HPDE6-E6E7 (cell line): Measurements from ENCODE around the gene EYA3.

Experiments used
- DNase-seq: peaks from one replicate; pipeline ENCODE4 v3.0.0; 2011; ENCODE audit warnings: missing footprints; ENCODE audit errors: extremely low spot score

Gene EYA3

GRCh38 chr1:28112388-28113241, 24.2 kb upstream of the EYA3 start:
- no peak for DNase-seq

- no peak for DNase-seq
These were observed 22.7 kb upstream of the EYA3 start for GRCh38 chr1:28111157-28111556.

GRCh38 chr1:28110555-28110954, 22.1 kb upstream of the EYA3 start:
- DNase-seq: no peak

- DNase-seq: no peak
These were observed 21.2 kb upstream of the EYA3 start for GRCh38 chr1:28109639-28110038.

- no peak for DNase-seq
These were observed 19.6 kb upstream of the EYA3 start for GRCh38 chr1:28108001-28108400.

- DNase-seq: peak; percentile 28
These were observed 16.6 kb upstream of the EYA3 start for GRCh38 chr1:28104866-28105467.

- DNase-seq: no peak
These were observed 13.8 kb upstream of the EYA3 start for GRCh38 chr1:28102189-28102588.

GRCh38 chr1:28099050-28099769, 10.8 kb upstream of the EYA3 start:
- no peak for DNase-seq

GRCh38 chr1:28097100-28097472, 8.7 kb upstream of the EYA3 start:
- DNase-seq: no peak

- no peak for DNase-seq
These were observed 8.0 kb upstream of the EYA3 start for GRCh38 chr1:28096210-28097099.

GRCh38 chr1:28091043-28091781, 2.8 kb upstream of the EYA3 start:
- peak; percentile 41 for DNase-seq

- DNase-seq: no peak
These were observed 719 bp downstream of the EYA3 start for GRCh38 chr1:28087614-28088167.

- no peak for DNase-seq
These were observed 1.8 kb downstream of the EYA3 start for GRCh38 chr1:28086651-28087050.

GRCh38 chr1:28085129-28085528, 3.3 kb downstream of the EYA3 start:
- DNase-seq: no peak

- DNase-seq: no peak
These were observed 4.5 kb downstream of the EYA3 start for GRCh38 chr1:28083876-28084275.

GRCh38 chr1:28078680-28079626, 9.5 kb downstream of the EYA3 start:
- DNase-seq: no peak

- DNase-seq: no peak
These were observed 10.1 kb downstream of the EYA3 start for GRCh38 chr1:28078262-28078661.

- no peak for DNase-seq
These were observed 13.4 kb downstream of the EYA3 start for GRCh38 chr1:28074892-28075511.

- DNase-seq: no peak
These were observed 14.5 kb downstream of the EYA3 start for GRCh38 chr1:28073867-28074266.
